Measurements from ENCODE around the gene DPM1. TPM values are rescaled to one million over a fixed set of nuclear protein-coding genes. Genes with fewer than 3 reads are reported as not detected.
A peak's percentile ranks its signal among the peaks of the same experiment; 100 is the strongest.
"Not testable (repeated sequence)": the region's sequence is repeated elsewhere in the genome, so short reads cannot be mapped to it uniquely, and the experiment has no call there.

Gene DPM1
- total RNA-seq, 1 experiment from 2014 or later, result 65.5 TPM

DNA sequence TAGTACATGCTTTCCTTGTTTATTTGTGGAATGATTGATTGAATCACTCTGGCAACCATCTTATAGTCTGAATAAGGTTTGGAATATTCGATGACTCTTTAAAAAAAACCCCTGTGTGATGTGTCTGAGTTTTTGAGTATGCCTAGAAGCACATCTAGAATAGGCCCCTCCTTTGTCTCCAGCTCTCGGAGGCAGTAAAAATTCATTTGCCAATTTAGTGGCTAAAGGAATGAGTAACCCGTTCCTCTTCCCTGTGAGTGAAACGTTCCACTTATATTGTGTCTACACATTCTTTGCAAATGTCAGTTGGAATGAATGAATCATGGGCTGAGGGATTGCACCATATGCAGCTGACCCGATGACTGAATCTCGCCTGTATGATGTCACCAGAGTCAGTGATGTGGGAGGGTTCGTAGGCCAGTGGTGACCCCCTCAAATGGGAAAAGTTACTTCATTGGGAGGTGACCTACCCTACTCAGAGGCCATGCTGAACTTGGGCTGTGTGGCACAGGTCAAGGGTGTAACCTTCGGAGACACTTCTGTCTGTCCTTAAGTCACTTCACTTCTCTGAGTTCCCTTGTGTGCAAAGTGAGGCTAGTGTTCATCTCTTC, 21.8 kb upstream of the DPM1 start (continued):
- TF ChIP-seq JUND (IDR thresholded peaks at IDR 0.05) (no peak; the same call in 1 of the 2 replicates), POLR2A (IDR thresholded peaks at IDR 0.05; ENCODE audit: borderline replicate concordance, extremely low read depth, insufficient read depth, insufficient read length) (no peak), CEBPB (IDR thresholded peaks at IDR 0.05; ENCODE audit: low read depth) (peak; percentile 90), ZFX (IDR thresholded peaks at IDR 0.05) (no peak)

- H3K9ac ChIP-seq (ENCODE audit: low read length); H3K27ac ChIP-seq (ENCODE audit: low read depth, low read length); intact Hi-C loops (cut with micrococcal nuclease); H3K36me3 ChIP-seq (ENCODE audit: control insufficient read depth in 1 of 2, insufficient read depth in 2 of 2, low read length in 2 of 2); H3K27me3 ChIP-seq (ENCODE audit: insufficient read depth, low read length); CTCF ChIA-PET; POLR2A ChIA-PET; H3K4me3 ChIP-seq (replicated peaks in 1 of 2; ENCODE audit: low read depth in 1 of 2, low read length in 2 of 2); BruUV-seq (replicated peaks); H3K9me2 ChIP-seq (ENCODE audit: insufficient read depth); H3K4me2 ChIP-seq (ENCODE audit: low read length); H3K79me2 ChIP-seq (ENCODE audit: insufficient read depth, low read length); ATAC-seq; H2AFZ ChIP-seq (ENCODE audit: low read depth, low read length, poor library complexity, severe bottlenecking); DNase-seq (ENCODE audit: low read depth, low spot score); H3K9me3 ChIP-seq (ENCODE audit: control insufficient read depth in 1 of 2, insufficient read depth in 1 of 2, low read depth in 1 of 2, low read length in 2 of 2); RAD21 ChIA-PET (ENCODE audit: low non-redundant PET in 1 of 2, low total read pairs in 2 of 2, uncharacterized antibody in 2 of 2, unreplicated experiment in 2 of 2); H4K20me1 ChIP-seq (ENCODE audit: insufficient read depth): not testable (repeated sequence)
- H3K4me1 ChIP-seq (ENCODE audit: control insufficient read depth in 1 of 2, insufficient read depth in 2 of 2, low read length in 2 of 2), result peaks cover 0 to 14% of the 10 kb centered on the region in 2 experiments; a peak in 2 of 4 replicates
Observed at GRCh38 chr20:50978533-50978932, 20.2 kb upstream of the DPM1 start.

GRCh38 chr20:50977066-50978021, 19.0 kb upstream of the DPM1 start:
- intact Hi-C loops (cut with micrococcal nuclease), result no loop called here
- H3K4me1 ChIP-seq (ENCODE audit: control insufficient read depth in 1 of 2, insufficient read depth in 2 of 2, low read length in 2 of 2), result peaks cover 0 to 14% of the 10 kb centered on the region in 2 experiments; a peak in 2 of 4 replicates
- TF ChIP-seq RAD21 (IDR thresholded peaks at IDR 0.05; ENCODE audit: low read depth), result no peak
- H4K20me1 ChIP-seq (ENCODE audit: insufficient read depth), result no peaks in the 10 kb centered on the region
- H3K9me2 ChIP-seq (ENCODE audit: insufficient read depth), result no peaks in the 10 kb centered on the region
- H3K27ac ChIP-seq (ENCODE audit: low read depth, low read length), result no peak overlapping the region
- ChIA-PET RAD21 (ENCODE audit: low non-redundant PET in 1 of 2, low total read pairs in 2 of 2, uncharacterized antibody in 2 of 2, unreplicated experiment in 2 of 2) (no interaction called here), POLR2A (no interaction called here), CTCF (interaction anchor here (0.7 to 1.4 kb wide), 2 partner anchors 10 to 48 kb away, joined by 3 read pairs; no protein-coding TSS in a partner anchor)
- no peaks in the 10 kb centered on the region for H3K36me3 ChIP-seq (ENCODE audit: control insufficient read depth in 1 of 2, insufficient read depth in 2 of 2, low read length in 2 of 2)
- DNase-seq (ENCODE audit: low read depth, low spot score) (no peak), ATAC-seq (peak; percentile 54; the same call in 1 of the 2 replicates)
- H3K27me3 ChIP-seq (ENCODE audit: insufficient read depth, low read length), result no peaks in the 10 kb centered on the region
- no TSS peak for BruUV-seq (replicated peaks)
- H2AFZ ChIP-seq (ENCODE audit: low read depth, low read length, poor library complexity, severe bottlenecking), result no peak overlapping the region
- no peaks in the 10 kb centered on the region for H3K79me2 ChIP-seq (ENCODE audit: insufficient read depth, low read length)
- no peak overlapping the region for H3K9ac ChIP-seq (ENCODE audit: low read length)
- no peaks in the 10 kb centered on the region for H3K9me3 ChIP-seq (ENCODE audit: control insufficient read depth in 1 of 2, insufficient read depth in 1 of 2, low read depth in 1 of 2, low read length in 2 of 2)
- H3K4me3 ChIP-seq (replicated peaks in 1 of 2; ENCODE audit: low read depth in 1 of 2, low read length in 2 of 2), result no peak overlapping the region
- no peak overlapping the region for H3K4me2 ChIP-seq (ENCODE audit: low read length)

All from HCT116 (cell line).